Heart left ventricle (tissue), 13 donors: ENCODE results near the gene FOXK1.

Experiments used
- POLR2A ChIP-seq, 2 donors: fragments of 450-650 bp; IDR thresholded peaks; one replicate each; pipeline ENCODE4 v1.6.1; 2017; ENCODE audit warnings: antibody characterized with exemption in 2 of 2, mild to moderate bottlenecking in 2 of 2, moderate library complexity in 2 of 2
- TF ChIP-seq, protein P1 (sequence below), 12 donors: fragments of 200-600 bp; sonication (generic) in 4 of 12; IDR thresholded peaks; one replicate each; pipeline versions ENCODE4 v1.5.0 to v1.8.0; 2018 to 2022; ENCODE audit warnings: antibody characterized with exemption in 12 of 12, mild to moderate bottlenecking in 5 of 12
- donor health status: ischemic (EF 13 %, LVEDD 7.1; RV severe dilation, severe dysfunction).
- donor health status: DM: no; HTN: yes; CAD: no.
- donor health status: DM: no; HTN: no; CAD: no.
- donor health status: ischemic (EF 25% LVEDD 6.9; RV normal size, moderate dysfunction).
- donor health status: ischemic (EF 25% LVEDD 5.7; RV mildly dilated, moderate dysfunction).
- donor health status: ischemic (EF 35%, LVEDD 5.7; RV mildly dilated, moderate dysfunction).
- donor health status: nonischemic (EF 11% LVEDD 7.7; RV severe dilation, severe dysfunction).
- donor health status: DM: yes; HTN: yes; CAD: no.
- donor health status: PGD.
- donor health status: ischemic (EF 29% LVEDD 5.4; RV normal size, mild dysfunction).
- donor health status: nonischemic (EF 23%, LVEDD 6.1; RV moderate dilation, normal function).

DNA sequence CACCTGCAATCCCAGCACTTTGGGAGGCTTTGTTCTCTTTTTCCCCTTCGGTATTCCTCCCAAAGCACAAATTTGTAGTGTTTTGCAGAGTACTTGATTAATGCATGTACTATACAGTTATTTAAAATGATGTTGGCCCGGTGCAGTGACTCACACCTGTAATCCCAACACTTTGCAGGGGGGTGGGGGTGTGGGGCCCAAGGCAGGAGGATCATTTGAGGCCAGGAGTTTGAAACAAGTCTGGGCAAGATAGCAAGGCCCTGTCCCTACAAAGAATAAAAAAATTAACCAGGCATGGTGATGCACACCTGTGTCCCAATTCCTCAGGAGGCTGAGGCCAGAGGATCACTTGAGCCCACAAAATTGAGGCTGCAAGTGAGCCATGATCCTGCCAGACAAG lies 26.8 kb upstream of the FOXK1 start:
- TF ChIP-seq, protein P1, sequence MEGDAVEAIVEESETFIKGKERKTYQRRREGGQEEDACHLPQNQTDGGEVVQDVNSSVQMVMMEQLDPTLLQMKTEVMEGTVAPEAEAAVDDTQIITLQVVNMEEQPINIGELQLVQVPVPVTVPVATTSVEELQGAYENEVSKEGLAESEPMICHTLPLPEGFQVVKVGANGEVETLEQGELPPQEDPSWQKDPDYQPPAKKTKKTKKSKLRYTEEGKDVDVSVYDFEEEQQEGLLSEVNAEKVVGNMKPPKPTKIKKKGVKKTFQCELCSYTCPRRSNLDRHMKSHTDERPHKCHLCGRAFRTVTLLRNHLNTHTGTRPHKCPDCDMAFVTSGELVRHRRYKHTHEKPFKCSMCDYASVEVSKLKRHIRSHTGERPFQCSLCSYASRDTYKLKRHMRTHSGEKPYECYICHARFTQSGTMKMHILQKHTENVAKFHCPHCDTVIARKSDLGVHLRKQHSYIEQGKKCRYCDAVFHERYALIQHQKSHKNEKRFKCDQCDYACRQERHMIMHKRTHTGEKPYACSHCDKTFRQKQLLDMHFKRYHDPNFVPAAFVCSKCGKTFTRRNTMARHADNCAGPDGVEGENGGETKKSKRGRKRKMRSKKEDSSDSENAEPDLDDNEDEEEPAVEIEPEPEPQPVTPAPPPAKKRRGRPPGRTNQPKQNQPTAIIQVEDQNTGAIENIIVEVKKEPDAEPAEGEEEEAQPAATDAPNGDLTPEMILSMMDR (IDR thresholded peaks at IDR 0.05), result no peak
- no peak for TF ChIP-seq POLR2A (IDR thresholded peaks at IDR 0.05)
